ENCODE results near the gene ADRM1.

ADRM1 gene

GRCh38 chr20:62331347-62331746 lies 28.6 kb downstream of the ADRM1 start:
- H3K4me1 ChIP-seq (ENCODE audit: control insufficient read depth, low read depth, low read length) = no peaks in the 10 kb centered on the region
- no peak overlapping the region for H3K4me3 ChIP-seq (ENCODE audit: low read length)
- no peak overlapping the region for H3K27ac ChIP-seq (ENCODE audit: low read length)
- H3K9ac ChIP-seq (ENCODE audit: low read length) = no peak overlapping the region
- H3K9me3 ChIP-seq (ENCODE audit: control insufficient read depth, low read depth, low read length) = no peaks in the 10 kb centered on the region
- H3K27me3 ChIP-seq (ENCODE audit: control insufficient read depth, insufficient read depth, low read length) = no peaks in the 10 kb centered on the region
- H3K36me3 ChIP-seq (ENCODE audit: control insufficient read depth, low read depth, low read length) = peaks cover 52% of the 10 kb centered on the region

- Histone ChIP-seq H3K27ac (ENCODE audit: low read length) (no peak overlapping the region), H3K9me3 (ENCODE audit: control insufficient read depth, low read depth, low read length) (no peaks in the 10 kb centered on the region), H3K27me3 (ENCODE audit: control insufficient read depth, insufficient read depth, low read length) (no peaks in the 10 kb centered on the region), H3K4me3 (ENCODE audit: low read length) (no peak overlapping the region), H3K36me3 (ENCODE audit: control insufficient read depth, low read depth, low read length) (peaks cover 53% of the 10 kb centered on the region), H3K9ac (ENCODE audit: low read length) (no peak overlapping the region), H3K4me1 (ENCODE audit: control insufficient read depth, low read depth, low read length) (no peaks in the 10 kb centered on the region)
Measured at GRCh38 chr20:62332421-62332820, 29.6 kb downstream of the ADRM1 start.

- H3K4me1 ChIP-seq (ENCODE audit: control insufficient read depth, low read depth, low read length) = no peaks in the 10 kb centered on the region
- H3K9ac ChIP-seq (ENCODE audit: low read length) = no peak overlapping the region
- no peaks in the 10 kb centered on the region for H3K27me3 ChIP-seq (ENCODE audit: control insufficient read depth, insufficient read depth, low read length)
- no peaks in the 10 kb centered on the region for H3K9me3 ChIP-seq (ENCODE audit: control insufficient read depth, low read depth, low read length)
- no peak overlapping the region for H3K27ac ChIP-seq (ENCODE audit: low read length)
- H3K36me3 ChIP-seq (ENCODE audit: control insufficient read depth, low read depth, low read length) = peaks cover 56% of the 10 kb centered on the region
- H3K4me3 ChIP-seq (ENCODE audit: low read length) = no peak overlapping the region
Measured at GRCh38 chr20:62332989-62333819, 30.4 kb downstream of the ADRM1 start.

GRCh38 chr20:62333820-62334595 lies 31.2 kb downstream of the ADRM1 start:
- Histone ChIP-seq H3K27me3 (ENCODE audit: control insufficient read depth, insufficient read depth, low read length) (no peaks in the 10 kb centered on the region), H3K9ac (ENCODE audit: low read length) (no peak overlapping the region), H3K4me3 (ENCODE audit: low read length) (no peak overlapping the region), H3K4me1 (ENCODE audit: control insufficient read depth, low read depth, low read length) (no peaks in the 10 kb centered on the region), H3K36me3 (ENCODE audit: control insufficient read depth, low read depth, low read length) (peaks cover 51% of the 10 kb centered on the region), H3K9me3 (ENCODE audit: control insufficient read depth, low read depth, low read length) (no peaks in the 10 kb centered on the region), H3K27ac (ENCODE audit: low read length) (no peak overlapping the region)

GRCh38 chr20:62334881-62335280 lies 32.1 kb downstream of the ADRM1 start:
- H3K36me3 ChIP-seq (ENCODE audit: control insufficient read depth, low read depth, low read length) = peaks cover 50% of the 10 kb centered on the region
- H3K4me3 ChIP-seq (ENCODE audit: low read length) = no peak overlapping the region
- H3K27me3 ChIP-seq (ENCODE audit: control insufficient read depth, insufficient read depth, low read length) = no peaks in the 10 kb centered on the region
- no peaks in the 10 kb centered on the region for H3K9me3 ChIP-seq (ENCODE audit: control insufficient read depth, low read depth, low read length)
- H3K9ac ChIP-seq (ENCODE audit: low read length) = no peak overlapping the region
- H3K27ac ChIP-seq (ENCODE audit: low read length) = no peak overlapping the region
- H3K4me1 ChIP-seq (ENCODE audit: control insufficient read depth, low read depth, low read length) = no peaks in the 10 kb centered on the region

- Histone ChIP-seq H3K27me3 (ENCODE audit: control insufficient read depth, insufficient read depth, low read length) (no peaks in the 10 kb centered on the region), H3K4me3 (ENCODE audit: low read length) (no peak overlapping the region), H3K27ac (ENCODE audit: low read length) (no peak overlapping the region), H3K4me1 (ENCODE audit: control insufficient read depth, low read depth, low read length) (no peaks in the 10 kb centered on the region), H3K9me3 (ENCODE audit: control insufficient read depth, low read depth, low read length) (no peaks in the 10 kb centered on the region), H3K36me3 (ENCODE audit: control insufficient read depth, low read depth, low read length) (peaks cover 51% of the 10 kb centered on the region), H3K9ac (ENCODE audit: low read length) (no peak overlapping the region)
Measured at GRCh38 chr20:62335532-62335931, 32.7 kb downstream of the ADRM1 start.

- Histone ChIP-seq H3K27ac (ENCODE audit: low read length) (no peak overlapping the region), H3K4me3 (ENCODE audit: low read length) (no peak overlapping the region), H3K36me3 (ENCODE audit: control insufficient read depth, low read depth, low read length) (peaks cover 56% of the 10 kb centered on the region), H3K27me3 (ENCODE audit: control insufficient read depth, insufficient read depth, low read length) (no peaks in the 10 kb centered on the region), H3K9me3 (ENCODE audit: control insufficient read depth, low read depth, low read length) (no peaks in the 10 kb centered on the region), H3K9ac (ENCODE audit: low read length) (no peak overlapping the region), H3K4me1 (ENCODE audit: control insufficient read depth, low read depth, low read length) (no peaks in the 10 kb centered on the region)
Measured at GRCh38 chr20:62336329-62336728, 33.5 kb downstream of the ADRM1 start.

GRCh38 chr20:62336775-62337557 lies 34.2 kb downstream of the ADRM1 start:
- no peaks in the 10 kb centered on the region for H3K27me3 ChIP-seq (ENCODE audit: control insufficient read depth, insufficient read depth, low read length)
- H3K4me1 ChIP-seq (ENCODE audit: control insufficient read depth, low read depth, low read length) = no peaks in the 10 kb centered on the region
- no peak overlapping the region for H3K4me3 ChIP-seq (ENCODE audit: low read length)
- H3K9me3 ChIP-seq (ENCODE audit: control insufficient read depth, low read depth, low read length) = no peaks in the 10 kb centered on the region
- H3K36me3 ChIP-seq (ENCODE audit: control insufficient read depth, low read depth, low read length) = peaks cover 51% of the 10 kb centered on the region
- H3K9ac ChIP-seq (ENCODE audit: low read length) = no peak overlapping the region
- no peak overlapping the region for H3K27ac ChIP-seq (ENCODE audit: low read length)

GRCh38 chr20:62337558-62338293 lies 34.9 kb downstream of the ADRM1 start:
- Histone ChIP-seq H3K9ac (ENCODE audit: low read length) (no peak overlapping the region), H3K36me3 (ENCODE audit: control insufficient read depth, low read depth, low read length) (peaks cover 45% of the 10 kb centered on the region), H3K9me3 (ENCODE audit: control insufficient read depth, low read depth, low read length) (no peaks in the 10 kb centered on the region), H3K27ac (ENCODE audit: low read length) (no peak overlapping the region), H3K27me3 (ENCODE audit: control insufficient read depth, insufficient read depth, low read length) (no peaks in the 10 kb centered on the region), H3K4me1 (ENCODE audit: control insufficient read depth, low read depth, low read length) (no peaks in the 10 kb centered on the region), H3K4me3 (ENCODE audit: low read length) (no peak overlapping the region)

GRCh38 chr20:62338294-62338620 lies 35.5 kb downstream of the ADRM1 start:
- H3K4me3 ChIP-seq (ENCODE audit: low read length) = no peak overlapping the region

GRCh38 chr20:62339647-62340062 lies 36.9 kb downstream of the ADRM1 start:
- no peak overlapping the region for H3K9ac ChIP-seq (ENCODE audit: low read length)
- H3K4me3 ChIP-seq (ENCODE audit: low read length) = no peak overlapping the region
- H3K27ac ChIP-seq (ENCODE audit: low read length) = no peak overlapping the region
- H3K9me3 ChIP-seq (ENCODE audit: control insufficient read depth, low read depth, low read length) = no peaks in the 10 kb centered on the region
- no peaks in the 10 kb centered on the region for H3K27me3 ChIP-seq (ENCODE audit: control insufficient read depth, insufficient read depth, low read length)
- H3K36me3 ChIP-seq (ENCODE audit: control insufficient read depth, low read depth, low read length) = peaks cover 41% of the 10 kb centered on the region
- no peaks in the 10 kb centered on the region for H3K4me1 ChIP-seq (ENCODE audit: control insufficient read depth, low read depth, low read length)

More at GRCh38 chr20:62338294-62338620, 35.5 kb downstream of the ADRM1 start:
- H3K9me3 ChIP-seq (ENCODE audit: control insufficient read depth, low read depth, low read length) = no peaks in the 10 kb centered on the region
- H3K36me3 ChIP-seq (ENCODE audit: control insufficient read depth, low read depth, low read length) = peaks cover 41% of the 10 kb centered on the region
- H3K9ac ChIP-seq (ENCODE audit: low read length) = no peak overlapping the region
- no peaks in the 10 kb centered on the region for H3K27me3 ChIP-seq (ENCODE audit: control insufficient read depth, insufficient read depth, low read length)
- no peak overlapping the region for H3K27ac ChIP-seq (ENCODE audit: low read length)
- H3K4me1 ChIP-seq (ENCODE audit: control insufficient read depth, low read depth, low read length) = no peaks in the 10 kb centered on the region
